Measurements from ENCODE around the gene TRIM66. TPM values are rescaled to one million over a fixed set of nuclear protein-coding genes. Genes with fewer than 3 reads are reported as not detected.

The TRIM66 gene
- polyA plus RNA-seq, 3 donors = 2.9 to 3.2 (median 3.1) TPM

- no peak overlapping the region for H3K27ac ChIP-seq (ENCODE audit: low read depth, low read length)
- 88 to 90% (median 89%) methylated on average over 3 of the region's 3 CpGs for WGBS, 3 donors
These were observed 42.8 kb downstream of the TRIM66 start for GRCh38 chr11:8639655-8640054.

GRCh38 chr11:8638300-8638699 is 44.2 kb downstream of the TRIM66 start:
- WGBS, 3 donors = 88 to 98% (median 89%) methylated on average over 5 of the region's 5 CpGs
- no peak overlapping the region for H3K27ac ChIP-seq (ENCODE audit: low read depth, low read length)

DNA sequence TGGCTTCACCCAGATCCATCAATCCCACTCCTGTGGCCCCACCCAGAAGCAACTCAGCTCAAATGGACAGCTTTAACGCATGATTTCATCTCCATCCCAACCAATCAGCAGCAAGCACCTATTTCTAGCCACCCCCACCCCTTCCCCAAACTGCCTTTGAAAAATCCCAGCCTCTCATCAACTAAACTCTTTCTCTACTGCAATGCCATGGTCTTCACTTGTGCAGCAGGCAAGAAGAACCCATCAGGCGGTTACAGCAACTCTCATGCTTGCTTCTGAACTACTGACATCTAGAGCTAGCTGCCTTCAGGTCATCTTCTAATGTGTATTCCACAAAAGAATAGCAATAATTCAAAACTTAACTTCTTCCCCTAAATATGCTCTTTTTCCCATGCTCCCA is 46.3 kb downstream of the TRIM66 start:
- H3K27ac ChIP-seq (ENCODE audit: low read depth, low read length) = no peak overlapping the region
- WGBS, 3 donors = 97 to 98% (median 98%) methylated on average over 2 of the region's 2 CpGs

DNA sequence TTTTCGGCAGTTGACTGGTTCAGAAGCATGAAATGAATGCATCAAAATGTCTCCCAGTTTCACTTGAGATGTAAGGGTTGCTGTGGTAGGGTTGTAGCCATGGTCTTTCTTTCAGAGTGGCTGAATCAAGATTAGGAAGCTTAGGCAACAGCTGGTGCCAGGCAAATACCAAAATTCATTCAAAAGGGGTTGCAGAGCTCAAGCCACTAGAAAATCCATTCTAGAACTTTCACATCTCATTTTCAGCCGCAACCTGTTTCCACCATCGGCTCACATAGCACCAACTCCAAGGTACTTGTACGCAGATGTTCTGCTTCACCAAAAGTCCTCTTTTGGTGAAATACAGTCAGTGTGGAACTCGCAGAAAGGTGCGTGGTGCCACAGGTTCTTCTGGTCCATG is 48.0 kb downstream of the TRIM66 start:
- WGBS, 3 donors = 94 to 96% (median 95%) methylated on average over 6 of the region's 6 CpGs
- H3K27ac ChIP-seq (ENCODE audit: low read depth, low read length) = no peak overlapping the region

- H3K27ac ChIP-seq (ENCODE audit: low read depth, low read length) = no peak overlapping the region
- 76 to 83% (median 81%) methylated on average over 6 of the region's 6 CpGs for WGBS, 3 donors
These were observed 50.9 kb downstream of the TRIM66 start for GRCh38 chr11:8631395-8632118.

DNA sequence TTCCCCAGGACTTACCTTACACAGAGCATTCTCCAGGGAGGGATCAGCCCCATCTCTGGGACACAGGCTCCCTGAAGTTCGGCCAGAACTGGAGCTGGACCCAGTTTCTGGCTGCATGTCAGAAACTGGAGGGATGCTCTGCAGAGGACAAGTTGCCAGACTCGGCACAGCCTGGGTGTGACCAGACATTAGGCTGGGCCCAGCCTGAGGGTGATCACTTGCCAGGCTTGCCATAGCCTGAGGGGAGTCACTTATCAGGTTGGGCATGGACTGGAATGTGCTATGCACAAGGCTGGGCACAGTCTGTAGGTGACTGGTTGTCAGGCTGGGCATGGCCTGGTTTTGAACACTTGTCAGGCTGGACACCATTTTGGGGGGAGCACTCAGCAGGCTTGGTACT is 57.8 kb downstream of the TRIM66 start:
- WGBS, 3 donors = 85 to 89% (median 87%) methylated on average over 2 of the region's 2 CpGs
- no peak overlapping the region for H3K27ac ChIP-seq (ENCODE audit: low read depth, low read length)

GRCh38 chr11:8621147-8621546 is 61.3 kb downstream of the TRIM66 start:
- 72 to 83% (median 82%) methylated on average over 4 of the region's 4 CpGs for whole genome bisulfite sequencing, 3 donors
- no peak overlapping the region for H3K27ac ChIP-seq (ENCODE audit: low read depth, low read length)

DNA sequence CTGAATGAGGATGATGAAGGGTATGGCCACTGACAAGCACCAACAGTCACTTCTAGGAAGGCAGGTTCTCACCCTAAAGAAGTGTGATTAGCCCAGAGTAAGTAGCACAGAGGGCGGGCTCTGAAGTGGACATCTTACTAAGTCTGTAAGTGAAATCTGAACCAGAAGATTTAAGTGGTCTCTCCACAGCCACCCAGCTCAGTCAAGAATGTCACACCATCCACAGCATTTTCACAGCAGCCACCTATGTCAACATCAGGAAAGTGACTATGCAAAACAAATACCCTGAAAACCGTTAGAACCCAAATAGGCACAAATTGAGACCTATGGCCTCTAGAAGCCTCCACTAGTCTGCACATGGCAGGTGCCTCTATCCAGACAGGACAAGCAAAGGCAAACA is 65.4 kb downstream of the TRIM66 start:
- H3K27ac ChIP-seq (ENCODE audit: low read depth, low read length) = no peak overlapping the region
- 73 to 77% (median 76%) methylated on average over 2 of the region's 2 CpGs for WGBS, 3 donors

DNA sequence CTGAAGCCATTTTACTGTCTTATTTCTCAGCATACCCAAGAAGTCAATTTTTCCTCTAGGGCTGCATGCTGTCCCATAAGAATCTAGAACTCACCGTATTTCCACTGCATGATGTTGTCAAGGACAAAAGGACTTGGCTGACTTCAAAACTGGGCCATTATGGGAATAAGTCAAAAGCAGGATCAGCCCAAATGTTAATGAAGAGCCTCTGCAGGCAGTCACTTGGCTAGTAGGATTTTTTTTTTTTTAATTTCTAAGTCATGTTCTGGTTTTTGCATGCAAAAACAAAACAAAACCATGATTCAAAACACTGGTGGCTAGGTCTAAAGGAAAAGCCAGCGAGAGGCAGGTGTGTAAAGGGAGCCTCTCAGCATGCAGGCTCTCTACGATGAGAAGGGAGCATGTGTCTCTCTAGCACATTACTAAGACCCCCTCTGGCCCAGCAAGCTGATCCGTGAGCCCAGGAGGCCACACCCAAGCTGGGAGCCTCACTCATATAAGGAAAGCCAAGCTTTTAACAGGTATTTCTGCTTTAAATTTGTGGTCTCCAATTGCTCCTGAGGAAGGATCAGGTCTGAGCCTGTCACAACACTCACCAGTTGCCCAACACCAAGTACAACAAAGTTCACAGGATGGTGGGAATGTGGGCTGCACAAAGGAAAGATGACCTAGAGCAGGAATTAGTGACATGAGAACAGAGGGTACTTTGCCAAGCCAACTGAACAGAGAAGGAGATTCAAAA is 67.0 kb downstream of the TRIM66 start:
- H3K27ac ChIP-seq (ENCODE audit: low read depth, low read length) = no peak overlapping the region
- 90 to 94% (median 92%) methylated on average over 4 of the region's 4 CpGs for WGBS, 3 donors

GRCh38 chr11:8614497-8614896 is 68.0 kb downstream of the TRIM66 start:
- no peak overlapping the region for H3K27ac ChIP-seq (ENCODE audit: low read depth, low read length)
- WGBS, 3 donors = 91 to 96% (median 91%) methylated on average over 4 of the region's 4 CpGs

GRCh38 chr11:8613036-8613435 is 69.4 kb downstream of the TRIM66 start:
- WGBS, 3 donors = 72 to 89% (median 87%) methylated on average over 1 of the region's 1 CpG
- H3K27ac ChIP-seq (ENCODE audit: low read depth, low read length) = no peak overlapping the region

DNA sequence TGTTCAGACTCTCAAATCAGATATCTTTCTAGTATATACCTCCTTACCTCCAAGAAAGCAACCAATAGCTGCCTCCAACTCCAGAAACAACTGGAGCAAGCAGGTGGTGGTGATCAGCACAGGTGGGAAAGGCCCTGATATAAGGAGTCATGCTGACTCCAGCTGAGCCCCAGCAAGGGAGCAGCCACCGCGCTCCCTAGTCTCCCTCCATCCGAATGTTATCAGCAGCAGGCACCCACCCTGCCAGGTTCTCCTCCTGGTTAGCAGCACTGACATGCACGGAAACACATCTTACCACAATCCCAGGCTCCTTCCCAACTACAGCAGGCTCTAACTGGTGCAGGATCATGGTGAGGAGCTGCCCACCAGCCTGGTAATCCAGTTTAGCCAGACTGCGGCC is 69.9 kb downstream of the TRIM66 start:
- 85 to 93% (median 88%) methylated on average over 5 of the region's 5 CpGs for WGBS, 3 donors
- H3K27ac ChIP-seq (ENCODE audit: low read depth, low read length) = no peak overlapping the region

DNA sequence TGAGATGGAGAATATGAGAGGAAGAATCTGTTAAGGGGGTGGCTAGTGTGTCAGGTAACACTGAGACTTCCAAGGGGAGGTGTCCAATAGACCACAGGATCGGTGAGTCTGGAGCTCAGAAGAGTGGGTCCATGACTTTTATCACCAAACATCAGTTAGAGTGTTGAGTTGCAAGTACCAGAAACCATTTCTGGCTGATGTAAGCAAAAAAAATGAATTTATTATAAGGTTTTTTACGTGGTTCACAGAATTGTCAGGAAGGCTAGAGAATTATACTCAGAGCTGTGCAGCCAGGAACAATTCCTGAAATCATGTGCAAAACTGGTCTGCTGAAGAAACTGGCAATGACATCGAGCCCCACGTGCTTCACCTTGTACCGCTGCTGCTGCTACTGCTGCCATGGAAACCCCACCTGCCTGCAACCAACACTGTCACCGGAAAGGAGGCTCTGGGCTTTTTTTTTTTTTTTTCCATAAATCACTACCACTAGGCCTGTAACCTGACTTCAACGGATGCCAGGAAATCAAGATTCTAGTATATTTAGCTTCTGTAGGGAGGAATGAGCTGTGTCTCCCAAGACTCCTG is 71.8 kb downstream of the TRIM66 start:
- WGBS, 3 donors = 53 to 78% (median 54%) methylated on average over 7 of the region's 7 CpGs
- H3K27ac ChIP-seq (ENCODE audit: low read depth, low read length) = no peak overlapping the region

DNA sequence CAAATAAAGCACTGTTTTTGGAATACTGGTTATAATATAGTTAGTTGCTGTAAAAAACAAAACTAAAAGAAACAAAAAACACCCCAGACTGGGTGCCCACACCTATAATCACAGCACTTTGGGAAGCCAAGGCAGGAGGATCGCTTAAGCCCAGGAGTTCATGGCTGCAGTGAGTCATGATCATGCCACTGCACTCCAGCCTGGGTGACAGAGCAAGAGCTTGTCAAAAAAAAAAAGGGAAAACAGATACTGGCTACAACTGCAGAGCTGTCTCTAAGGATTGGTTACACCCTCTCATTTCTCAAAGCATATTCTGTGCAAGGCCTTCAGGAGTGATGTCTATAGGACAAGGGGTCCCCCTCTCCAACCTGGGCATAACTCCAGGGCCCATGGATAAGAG is 73.8 kb downstream of the TRIM66 start:
- WGBS, 3 donors = 74 to 88% (median 77%) methylated on average over 1 of the region's 1 CpG
- no peak overlapping the region for H3K27ac ChIP-seq (ENCODE audit: low read depth, low read length)

DNA sequence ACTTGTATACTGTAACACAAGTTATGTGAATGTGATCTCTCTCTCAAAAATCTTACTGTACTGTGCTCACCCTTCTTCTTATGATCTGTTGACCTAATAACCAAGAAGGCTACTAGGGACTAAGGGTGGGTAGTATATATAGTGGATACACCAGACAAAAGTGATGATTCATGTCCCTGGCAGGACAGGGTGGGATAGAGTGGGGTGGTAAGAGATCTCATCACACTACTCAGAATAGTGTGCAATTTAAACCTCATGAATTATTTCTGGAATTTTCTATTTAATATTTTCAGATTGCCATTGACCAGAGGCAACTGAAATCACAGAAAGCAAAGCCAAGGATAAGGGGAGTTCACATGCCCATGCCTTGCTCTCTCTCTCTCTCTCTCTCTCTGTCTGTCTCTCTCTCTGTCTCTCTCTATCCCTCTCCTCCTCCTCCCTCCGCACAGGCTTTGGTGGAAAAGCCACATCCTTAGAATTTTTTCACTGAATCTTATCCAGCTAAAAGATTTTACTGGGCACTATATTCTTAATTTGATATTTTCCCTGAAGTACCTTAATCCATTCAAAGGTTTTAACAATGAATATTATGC is 76.4 kb downstream of the TRIM66 start:
- 75 to 94% (median 88%) methylated on average over 1 of the region's 1 CpG for WGBS, 3 donors
- no peak overlapping the region for H3K27ac ChIP-seq (ENCODE audit: low read depth, low read length)

GRCh38 chr11:8604078-8604723 is 78.3 kb downstream of the TRIM66 start:
- no peak overlapping the region for H3K27ac ChIP-seq (ENCODE audit: low read depth, low read length)
- WGBS, 3 donors = 21 to 23% (median 22%) methylated on average over 9 of the region's 9 CpGs

GRCh38 chr11:8603696-8604077 is 78.8 kb downstream of the TRIM66 start:
- H3K27ac ChIP-seq (ENCODE audit: low read depth, low read length) = no peak overlapping the region
- 66 to 81% (median 76%) methylated on average over 2 of the region's 2 CpGs for WGBS, 3 donors

GRCh38 chr11:8601376-8602133 is 80.9 kb downstream of the TRIM66 start:
- 78 to 85% (median 78%) methylated on average over 9 of the region's 9 CpGs for WGBS, 3 donors
- H3K27ac ChIP-seq (ENCODE audit: low read depth, low read length) = no peak overlapping the region

Data from adipose tissue (tissue), 3 donors.